Peyer's patch (tissue), 4 donors: ENCODE results near the gene CASS4.

ENCODE experiments used
- POLR2A ChIP-seq, 2 donors: fragments of 450-650 bp; IDR thresholded peaks; one replicate each; pipeline ENCODE4 v1.5.1; 2017; ENCODE audit warnings: antibody characterized with exemption in 2 of 2, mild to moderate bottlenecking in 2 of 2, moderate library complexity in 2 of 2
- TF ChIP-seq, protein P1 (sequence below), 6 experiments: fragments of 450-650 bp in 4 of 6; fragments of 200-600 bp in 2 of 6; sonication (generic) in 1 of 6; IDR thresholded peaks; one replicate each; pipeline ENCODE4 v1.5.1; 2017 to 2019; ENCODE audit warnings: antibody characterized with exemption in 6 of 6, mild to moderate bottlenecking in 3 of 6, moderate library complexity in 1 of 6

DNA sequence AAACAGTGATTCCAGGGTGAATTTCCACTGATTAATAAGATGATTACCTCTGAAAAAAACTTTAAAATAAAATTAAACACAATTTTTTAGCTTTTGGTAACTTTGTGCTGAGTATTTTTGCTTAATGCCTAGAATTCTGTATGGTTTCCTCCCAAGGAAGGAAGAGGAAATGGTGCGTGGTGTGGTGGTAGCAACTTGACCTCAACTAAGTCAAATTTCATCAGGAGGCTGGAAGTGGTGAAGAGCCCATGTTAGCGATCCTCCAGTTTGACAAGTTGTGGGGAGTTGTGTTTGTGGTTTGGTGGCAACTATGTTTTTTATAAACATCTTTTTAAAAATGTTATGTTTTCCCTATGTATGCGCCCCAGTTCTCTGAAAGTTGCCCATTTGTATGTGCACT, 51.4 kb downstream of the CASS4 start:
- TF ChIP-seq, protein P1, sequence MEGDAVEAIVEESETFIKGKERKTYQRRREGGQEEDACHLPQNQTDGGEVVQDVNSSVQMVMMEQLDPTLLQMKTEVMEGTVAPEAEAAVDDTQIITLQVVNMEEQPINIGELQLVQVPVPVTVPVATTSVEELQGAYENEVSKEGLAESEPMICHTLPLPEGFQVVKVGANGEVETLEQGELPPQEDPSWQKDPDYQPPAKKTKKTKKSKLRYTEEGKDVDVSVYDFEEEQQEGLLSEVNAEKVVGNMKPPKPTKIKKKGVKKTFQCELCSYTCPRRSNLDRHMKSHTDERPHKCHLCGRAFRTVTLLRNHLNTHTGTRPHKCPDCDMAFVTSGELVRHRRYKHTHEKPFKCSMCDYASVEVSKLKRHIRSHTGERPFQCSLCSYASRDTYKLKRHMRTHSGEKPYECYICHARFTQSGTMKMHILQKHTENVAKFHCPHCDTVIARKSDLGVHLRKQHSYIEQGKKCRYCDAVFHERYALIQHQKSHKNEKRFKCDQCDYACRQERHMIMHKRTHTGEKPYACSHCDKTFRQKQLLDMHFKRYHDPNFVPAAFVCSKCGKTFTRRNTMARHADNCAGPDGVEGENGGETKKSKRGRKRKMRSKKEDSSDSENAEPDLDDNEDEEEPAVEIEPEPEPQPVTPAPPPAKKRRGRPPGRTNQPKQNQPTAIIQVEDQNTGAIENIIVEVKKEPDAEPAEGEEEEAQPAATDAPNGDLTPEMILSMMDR (IDR thresholded peaks at IDR 0.05) = no peak
- no peak for TF ChIP-seq POLR2A (IDR thresholded peaks at IDR 0.05)
